NT2/D1 (cell line): ENCODE measurements around the gene SLC34A3.

Experiments
- DNase-seq: peaks from one replicate; pipeline ENCODE4 v3.0.0-alpha.2; 2011; ENCODE audit warnings: low read depth, low spot score
- H3K27me3 ChIP-seq: 2 replicates; pipeline ENCODE4 v1.6.0; 2011; ENCODE audit warnings: mild to moderate bottlenecking; ENCODE audit not compliant: insufficient read length, insufficient read depth
- H3K36me3 ChIP-seq: 2 replicates; pipeline ENCODE4 v1.6.1; 2011; ENCODE audit warnings: mild to moderate bottlenecking, low read length, mixed read lengths; ENCODE audit not compliant: insufficient read depth, insufficient read length
- H3K4me1 ChIP-seq: 2 replicates; pipeline ENCODE4 v1.5.1; 2011; ENCODE audit not compliant: insufficient read depth, insufficient read length
- H3K4me3 ChIP-seq: 2 replicates; pipeline ENCODE4 v1.5.1; 2011; ENCODE audit warnings: low read depth; ENCODE audit not compliant: insufficient read length
- H3K9ac ChIP-seq: 2 replicates; pipeline ENCODE4 v1.6.0; 2011; ENCODE audit warnings: low read depth; ENCODE audit not compliant: insufficient read length
- H3K9me3 ChIP-seq: 2 replicates; pipeline ENCODE4 v1.5.1; 2011; ENCODE audit warnings: mild to moderate bottlenecking, low read length; ENCODE audit not compliant: insufficient read depth
- SUZ12 ChIP-seq: IDR thresholded peaks from 2 replicates; pipeline ENCODE4 v1.6.1; 2011; ENCODE audit not compliant: insufficient read length, insufficient read depth; ENCODE audit errors: extremely low read depth
- YY1 ChIP-seq: IDR thresholded peaks from 2 replicates; pipeline ENCODE4 v1.6.1; 2011; ENCODE audit not compliant: insufficient read length, insufficient read depth
- ZNF274 ChIP-seq: IDR thresholded peaks from 2 replicates; pipeline ENCODE4 v1.6.1; 2011; ENCODE audit warnings: mild to moderate bottlenecking, low read depth, low read length

Gene SLC34A3

GRCh38 chr9:137229903-137230704, 597 bp upstream of the SLC34A3 start:
- Histone ChIP-seq H3K36me3 (no peaks in the 10 kb centered on the region), H3K27me3 (no peaks in the 10 kb centered on the region), H3K9ac (peak overlapping the region; percentile 36), H3K4me3 (no peak overlapping the region), H3K4me1 (peaks cover 41% of the 10 kb centered on the region), H3K9me3 (no peaks in the 10 kb centered on the region)
- no peak for DNase-seq
- no peak for TF ChIP-seq YY1
- no peak for TF ChIP-seq SUZ12
- no peak for TF ChIP-seq ZNF274

GRCh38 chr9:137231372-137232039, 805 bp downstream of the SLC34A3 start:
- Histone ChIP-seq H3K9me3 (no peaks in the 10 kb centered on the region), H3K4me3 (no peak overlapping the region), H3K36me3 (peaks cover 3% of the 10 kb centered on the region), H3K9ac (no peak overlapping the region), H3K4me1 (peaks cover 48% of the 10 kb centered on the region), H3K27me3 (no peaks in the 10 kb centered on the region)
- DNase-seq, result no peak
- TF ChIP-seq SUZ12 (no peak), ZNF274 (no peak), YY1 (no peak)

GRCh38 chr9:137232101-137232500, 1.4 kb downstream of the SLC34A3 start:
- Histone ChIP-seq H3K4me1 (peaks cover 49% of the 10 kb centered on the region), H3K4me3 (no peak overlapping the region), H3K9ac (no peak overlapping the region), H3K36me3 (peaks cover 3% of the 10 kb centered on the region), H3K9me3 (no peaks in the 10 kb centered on the region), H3K27me3 (no peaks in the 10 kb centered on the region)
- no peak for DNase-seq
- TF ChIP-seq ZNF274, result no peak
- no peak for TF ChIP-seq YY1

GRCh38 chr9:137232510-137232909, 1.8 kb downstream of the SLC34A3 start:
- DNase-seq, result no peak
- no peaks in the 10 kb centered on the region for H3K27me3 ChIP-seq
- peaks cover 3% of the 10 kb centered on the region for H3K36me3 ChIP-seq
- H3K9me3 ChIP-seq, result no peaks in the 10 kb centered on the region
- H3K4me1 ChIP-seq, result peaks cover 50% of the 10 kb centered on the region
- H3K4me3 ChIP-seq, result no peak overlapping the region
- H3K9ac ChIP-seq, result no peak overlapping the region
- no peak for TF ChIP-seq SUZ12
- TF ChIP-seq YY1, result no peak
- no peak for TF ChIP-seq ZNF274

- no peak overlapping the region for H3K9ac ChIP-seq
- H3K4me3 ChIP-seq, result no peak overlapping the region
- DNase-seq, result no peak
- peaks cover 54% of the 10 kb centered on the region for H3K4me1 ChIP-seq
- no peak for TF ChIP-seq YY1
- TF ChIP-seq SUZ12, result no peak
- TF ChIP-seq ZNF274, result no peak
- H3K36me3 ChIP-seq, result peaks cover 5% of the 10 kb centered on the region
- H3K9me3 ChIP-seq, result no peaks in the 10 kb centered on the region
- no peaks in the 10 kb centered on the region for H3K27me3 ChIP-seq
Measured at GRCh38 chr9:137233143-137233980, 2.7 kb downstream of the SLC34A3 start.

GRCh38 chr9:137234055-137234697, 3.5 kb downstream of the SLC34A3 start:
- DNase-seq, result no peak
- no peak for TF ChIP-seq SUZ12
- no peak for TF ChIP-seq YY1
- no peak for TF ChIP-seq ZNF274
- no peaks in the 10 kb centered on the region for H3K27me3 ChIP-seq
- H3K9ac ChIP-seq, result peak overlapping the region; percentile 26
- H3K36me3 ChIP-seq, result peaks cover 12% of the 10 kb centered on the region
- H3K9me3 ChIP-seq, result no peaks in the 10 kb centered on the region
- H3K4me1 ChIP-seq, result peaks cover 54% of the 10 kb centered on the region
- H3K4me3 ChIP-seq, result no peak overlapping the region
